COLO668 (cell line): ENCODE data around the gene ACSF3.
"Not testable (repeated sequence)": the region's sequence is repeated elsewhere in the genome, so short reads cannot be mapped to it uniquely, and the experiment has no call there.

Source experiments
- DNase-seq: peaks from one replicate; lab custom pipeline; 2025; ENCODE audit not compliant: unreplicated experiment; lab: John Stamatoyannopoulos, UW

Gene ACSF3

DNA sequence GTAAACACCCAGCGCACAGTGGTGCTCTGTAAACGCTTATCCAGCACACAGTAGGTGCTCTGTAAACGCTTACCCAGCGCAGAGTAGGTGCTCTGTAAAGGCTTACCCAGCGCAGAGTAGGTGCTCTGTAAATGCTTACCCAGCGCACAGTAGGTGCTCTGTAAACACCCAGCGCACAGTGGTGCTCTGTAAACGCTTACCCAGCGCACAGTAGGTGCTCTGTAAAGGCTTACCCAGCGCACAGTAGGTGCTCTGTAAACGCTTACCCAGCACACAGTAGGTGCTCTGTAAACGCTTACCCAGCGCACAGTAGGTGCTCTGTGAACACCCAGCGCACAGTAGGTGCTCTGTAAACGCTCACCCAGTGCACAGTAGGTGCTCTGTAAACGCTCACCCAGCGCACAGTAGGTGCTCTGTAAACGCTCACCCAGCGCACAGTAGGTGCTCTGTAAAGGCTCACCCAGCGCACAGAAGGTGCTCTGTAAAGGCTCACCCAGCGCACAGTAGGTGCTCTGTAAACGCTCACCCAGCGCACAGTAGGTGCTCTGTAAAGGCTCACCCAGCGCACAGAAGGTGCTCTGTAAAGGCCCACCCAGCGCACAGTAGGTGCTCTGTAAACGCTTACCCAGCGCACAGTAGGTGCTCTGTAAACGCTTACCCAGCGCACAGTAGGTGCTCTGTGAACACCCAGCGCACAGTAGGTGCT lies 92.4 kb downstream of the ACSF3 start:
- not testable (repeated sequence) for DNase-seq

DNA sequence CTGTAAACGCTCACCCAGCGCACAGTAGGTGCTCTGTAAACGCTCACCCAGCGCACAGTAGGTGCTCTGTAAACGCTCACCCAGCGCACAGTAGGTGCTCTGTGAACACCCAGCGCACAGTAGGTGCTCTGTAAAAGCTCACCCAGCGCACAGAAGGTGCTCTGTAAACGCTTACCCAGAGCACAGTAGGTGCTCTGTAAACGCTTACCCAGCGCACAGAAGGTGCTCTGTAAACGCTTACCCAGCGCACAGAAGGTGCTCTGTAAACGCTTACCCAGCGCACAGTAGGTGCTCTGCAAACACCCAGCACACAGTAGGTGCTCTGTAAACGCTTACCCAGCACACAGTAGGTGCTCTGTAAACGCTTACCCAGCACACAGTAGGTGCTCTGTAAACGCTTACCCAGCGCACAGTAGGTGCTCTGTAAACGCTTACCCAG lies 93.0 kb downstream of the ACSF3 start:
- not testable (repeated sequence) for DNase-seq

DNA sequence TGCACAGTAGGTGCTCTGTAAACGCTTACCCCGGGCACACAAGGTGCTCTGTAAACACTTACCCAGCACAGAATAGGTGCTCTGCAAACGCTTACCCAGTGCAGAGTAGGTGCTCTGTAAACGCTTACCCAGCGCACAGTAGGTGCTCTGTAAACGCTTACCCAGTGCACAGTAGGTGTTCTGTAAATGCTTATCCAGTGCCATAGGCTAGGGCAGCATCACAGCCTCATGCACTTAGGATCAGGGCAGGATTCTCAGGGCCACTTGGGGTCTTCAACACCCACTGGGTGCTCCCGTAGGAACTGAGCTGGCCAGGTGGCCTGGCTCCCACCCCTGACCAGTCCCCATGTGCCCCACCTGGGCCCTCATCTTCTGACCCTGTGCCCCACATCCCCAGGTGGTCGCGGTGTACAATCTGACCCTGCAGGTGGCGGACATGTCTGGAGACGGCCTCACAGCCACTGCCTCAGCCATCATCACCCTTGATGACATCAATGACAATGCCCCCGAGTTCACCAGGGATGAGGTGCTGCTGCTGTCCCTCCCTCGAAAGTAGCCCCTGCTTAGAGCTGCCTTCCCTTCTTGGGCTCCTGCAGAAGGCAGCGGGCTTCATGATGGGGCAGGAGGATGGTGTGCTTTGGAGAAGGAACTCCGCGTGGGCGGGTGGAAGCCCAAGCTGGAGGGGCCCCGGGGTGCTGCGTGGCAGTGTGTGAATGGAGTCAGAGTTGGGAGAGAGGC lies 93.5 kb downstream of the ACSF3 start:
- no peak for DNase-seq

DNA sequence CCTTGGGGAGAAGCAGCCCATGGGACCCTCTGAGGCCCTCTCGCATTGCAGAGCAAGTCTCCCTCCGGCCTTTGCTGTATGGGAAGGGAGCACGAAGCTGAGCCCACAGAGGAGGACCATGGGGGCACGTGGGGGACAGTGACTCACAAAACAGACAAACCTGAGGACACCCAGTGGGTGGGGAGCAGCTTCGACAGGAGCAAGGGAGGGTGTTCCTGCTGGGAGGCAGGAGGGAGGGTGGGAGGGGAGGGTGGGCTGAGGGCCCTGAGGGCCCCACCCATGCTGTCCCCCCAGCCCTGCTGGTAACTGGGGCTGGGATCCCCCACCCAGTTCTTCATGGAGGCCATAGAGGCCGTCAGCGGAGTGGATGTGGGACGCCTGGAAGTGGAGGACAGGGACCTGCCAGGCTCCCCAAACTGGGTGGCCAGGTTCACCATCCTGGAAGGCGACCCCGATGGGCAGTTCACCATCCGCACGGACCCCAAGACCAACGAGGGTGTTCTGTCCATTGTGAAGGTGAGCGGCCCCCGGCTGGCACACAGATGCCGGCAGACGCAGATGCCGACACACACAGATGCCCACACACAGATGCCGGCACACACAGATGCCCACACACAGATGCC lies 94.2 kb downstream of the ACSF3 start:
- no peak for DNase-seq

DNA sequence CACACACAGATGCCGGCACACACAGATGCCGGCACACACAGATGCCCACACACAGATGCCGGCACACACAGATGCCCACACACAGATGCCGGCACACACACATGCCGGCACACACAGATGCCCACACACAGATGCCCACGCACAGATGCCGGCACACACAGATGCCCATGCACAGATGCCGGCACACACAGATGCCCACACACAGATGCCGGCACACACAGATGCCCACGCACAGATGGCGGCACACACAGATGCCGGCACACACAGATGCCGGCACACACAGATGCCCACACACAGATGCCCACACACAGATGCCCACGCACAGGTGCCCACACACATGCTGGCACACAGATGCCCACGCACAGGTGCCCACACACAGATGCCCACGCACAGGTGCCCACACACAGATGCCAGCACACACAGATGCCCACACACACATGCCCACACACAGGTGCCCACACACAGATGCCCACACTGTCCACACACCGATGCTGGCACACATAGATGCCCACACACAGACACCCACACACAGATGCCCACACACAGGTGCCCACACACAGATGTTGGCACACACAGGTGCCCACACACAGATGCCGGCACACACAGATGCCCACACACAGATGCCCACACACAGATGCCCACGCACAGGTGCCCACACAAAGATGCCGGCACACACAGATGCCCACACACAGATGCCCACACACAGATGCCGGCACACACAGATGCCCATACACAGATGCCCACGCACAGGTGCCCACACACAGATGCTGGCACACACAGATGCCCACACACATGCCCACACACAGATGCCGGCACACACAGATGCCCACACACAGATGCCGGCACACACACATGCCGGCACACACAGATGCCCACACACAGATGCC lies 95.1 kb downstream of the ACSF3 start:
- DNase-seq, result not testable (repeated sequence)

DNA sequence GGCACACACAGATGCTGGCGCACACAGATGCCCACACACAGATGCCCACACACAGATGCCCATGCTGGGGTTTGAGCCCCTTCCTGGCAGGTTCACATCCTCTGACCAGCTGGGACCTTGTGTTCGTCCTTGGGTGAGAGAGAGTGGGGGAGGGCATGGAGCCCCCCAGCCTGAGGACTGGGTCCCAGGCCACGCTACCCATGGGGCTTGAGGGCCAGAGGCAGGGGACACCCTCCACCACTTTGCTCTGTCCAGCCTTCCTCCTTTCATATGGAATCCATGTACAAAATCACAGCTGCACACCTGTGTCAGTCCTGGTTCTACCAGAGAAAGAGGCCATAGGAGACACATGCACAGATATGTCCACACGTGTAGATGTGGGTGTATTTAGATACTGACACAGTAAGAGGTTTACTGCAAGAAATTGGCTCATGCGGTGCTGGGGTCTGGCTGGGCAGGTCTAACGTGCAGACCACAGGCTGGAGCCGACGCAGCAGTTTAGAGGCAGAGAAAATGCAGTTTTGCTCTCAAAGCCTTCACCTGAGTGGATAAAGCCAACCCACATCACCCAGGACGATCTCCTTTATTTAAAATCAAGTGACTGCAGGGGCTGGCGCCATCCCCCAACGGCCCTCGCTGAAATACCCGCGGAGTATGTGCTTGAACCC lies 95.8 kb downstream of the ACSF3 start:
- no peak for DNase-seq

DNA sequence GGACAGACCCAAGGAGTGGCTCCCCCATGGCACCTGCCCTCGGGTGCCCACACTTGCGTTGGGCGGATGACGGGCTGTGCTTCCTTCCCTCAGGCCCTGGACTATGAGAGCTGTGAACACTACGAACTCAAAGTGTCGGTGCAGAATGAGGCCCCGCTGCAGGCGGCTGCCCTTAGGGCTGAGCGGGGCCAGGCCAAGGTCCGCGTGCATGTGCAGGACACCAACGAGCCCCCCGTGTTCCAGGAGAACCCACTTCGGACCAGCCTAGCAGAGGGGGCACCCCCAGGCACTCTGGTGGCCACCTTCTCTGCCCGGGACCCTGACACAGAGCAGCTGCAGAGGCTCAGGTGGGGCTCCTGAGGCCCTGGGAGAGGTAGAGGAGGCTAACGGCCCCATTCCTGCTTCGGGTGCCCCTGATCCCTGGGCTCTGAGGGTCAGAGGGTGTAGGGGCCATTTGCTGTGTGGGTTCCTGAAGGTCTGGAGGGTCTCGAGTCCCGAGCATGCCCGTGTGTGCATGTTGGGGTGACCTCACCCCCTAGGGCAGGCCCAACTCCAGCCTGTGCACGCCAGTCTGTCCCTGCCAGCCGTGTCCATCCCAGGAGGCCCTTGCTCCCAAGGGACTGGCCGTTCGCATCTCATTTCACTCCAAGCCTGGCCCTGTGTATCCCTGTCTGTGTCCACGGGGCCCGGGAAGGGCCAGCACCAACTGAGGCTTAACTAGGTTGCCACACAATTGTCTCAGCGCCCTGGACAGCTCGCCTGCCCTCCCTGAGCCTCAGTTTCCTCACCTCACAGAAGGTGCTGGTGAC lies 96.7 kb downstream of the ACSF3 start:
- no peak for DNase-seq

DNA sequence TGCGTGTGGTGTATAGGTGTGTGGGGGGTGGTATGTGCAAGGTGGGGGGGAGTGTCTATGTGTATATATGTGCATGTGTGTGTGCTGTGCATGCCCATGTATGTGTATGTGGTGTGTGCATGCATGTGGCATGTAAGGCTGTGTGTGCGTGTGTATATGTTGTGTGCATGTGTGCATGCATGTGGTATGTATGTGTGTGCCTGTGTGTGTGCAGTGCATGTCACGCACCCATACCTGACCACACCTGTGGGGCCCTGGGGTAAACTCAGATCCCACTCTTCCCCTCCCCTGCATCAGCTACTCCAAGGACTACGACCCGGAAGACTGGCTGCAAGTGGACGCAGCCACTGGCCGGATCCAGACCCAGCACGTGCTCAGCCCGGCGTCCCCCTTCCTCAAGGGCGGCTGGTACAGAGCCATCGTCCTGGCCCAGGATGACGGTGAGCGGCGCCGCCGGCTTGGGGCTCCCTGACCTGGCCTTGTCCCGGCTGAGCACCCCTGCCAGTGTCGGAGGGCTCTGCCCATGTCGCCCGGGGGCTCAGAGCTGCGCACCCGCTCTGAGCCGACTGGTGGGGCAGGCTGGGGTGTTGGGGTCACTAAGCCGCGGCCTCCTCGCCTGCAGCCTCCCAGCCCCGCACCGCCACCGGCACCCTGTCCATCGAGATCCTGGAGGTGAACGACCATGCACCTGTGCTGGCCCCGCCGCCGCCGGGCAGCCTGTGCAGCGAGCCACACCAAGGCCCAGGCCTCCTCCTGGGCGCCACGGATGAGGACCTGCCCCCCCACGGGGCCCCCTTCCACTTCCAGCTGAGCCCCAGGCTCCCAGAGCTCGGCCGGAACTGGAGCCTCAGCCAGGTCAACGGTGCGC lies 97.6 kb downstream of the ACSF3 start:
- no peak for DNase-seq

DNA sequence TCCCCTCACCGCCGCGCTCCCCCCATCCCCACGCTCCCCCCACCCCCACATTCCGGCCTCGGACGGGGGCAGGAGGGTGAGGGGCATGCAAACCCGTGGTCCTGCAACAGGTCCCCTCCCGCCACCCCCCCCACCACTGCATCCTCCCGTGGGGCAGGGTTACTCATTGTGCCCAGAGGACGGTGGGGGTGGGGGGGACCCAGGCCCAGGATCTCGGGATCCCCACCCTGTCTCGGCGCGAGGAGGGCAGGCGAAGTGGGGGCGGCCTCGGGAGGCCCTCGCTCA lies 98.2 kb downstream of the ACSF3 start:
- DNase-seq, result no peak

DNA sequence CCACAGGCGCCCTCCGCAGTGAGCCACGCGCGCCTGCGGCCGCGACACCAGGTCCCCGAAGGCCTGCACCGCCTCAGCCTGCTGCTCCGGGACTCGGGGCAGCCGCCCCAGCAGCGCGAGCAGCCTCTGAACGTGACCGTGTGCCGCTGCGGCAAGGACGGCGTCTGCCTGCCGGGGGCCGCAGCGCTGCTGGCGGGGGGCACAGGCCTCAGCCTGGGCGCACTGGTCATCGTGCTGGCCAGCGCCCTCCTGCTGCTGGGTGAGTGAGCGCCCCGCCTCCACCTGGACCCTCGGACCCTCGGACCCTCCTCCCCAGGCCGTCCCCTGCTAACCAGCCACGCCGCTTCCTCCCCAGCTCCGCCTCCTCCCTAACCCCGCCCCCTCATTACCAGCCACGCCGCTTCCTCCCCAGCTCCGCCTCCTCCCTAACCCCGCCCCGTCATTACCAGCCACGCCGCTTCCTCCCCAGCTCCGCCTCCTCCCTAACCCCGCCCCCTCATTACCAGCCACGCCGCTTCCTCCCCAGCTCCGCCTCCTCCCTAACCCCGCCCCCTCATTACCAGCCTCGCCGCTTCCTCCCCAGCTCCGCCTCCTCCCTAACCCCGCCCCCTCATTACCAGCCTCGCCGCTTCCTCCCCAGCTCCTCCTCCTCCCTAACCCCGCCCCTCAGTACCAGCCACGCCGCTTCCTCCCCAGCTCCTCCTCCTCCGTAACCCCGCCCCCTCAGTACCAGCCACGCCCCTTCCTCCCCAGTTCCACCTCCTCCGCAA lies 98.7 kb downstream of the ACSF3 start:
- peak; percentile 71 for DNase-seq

DNA sequence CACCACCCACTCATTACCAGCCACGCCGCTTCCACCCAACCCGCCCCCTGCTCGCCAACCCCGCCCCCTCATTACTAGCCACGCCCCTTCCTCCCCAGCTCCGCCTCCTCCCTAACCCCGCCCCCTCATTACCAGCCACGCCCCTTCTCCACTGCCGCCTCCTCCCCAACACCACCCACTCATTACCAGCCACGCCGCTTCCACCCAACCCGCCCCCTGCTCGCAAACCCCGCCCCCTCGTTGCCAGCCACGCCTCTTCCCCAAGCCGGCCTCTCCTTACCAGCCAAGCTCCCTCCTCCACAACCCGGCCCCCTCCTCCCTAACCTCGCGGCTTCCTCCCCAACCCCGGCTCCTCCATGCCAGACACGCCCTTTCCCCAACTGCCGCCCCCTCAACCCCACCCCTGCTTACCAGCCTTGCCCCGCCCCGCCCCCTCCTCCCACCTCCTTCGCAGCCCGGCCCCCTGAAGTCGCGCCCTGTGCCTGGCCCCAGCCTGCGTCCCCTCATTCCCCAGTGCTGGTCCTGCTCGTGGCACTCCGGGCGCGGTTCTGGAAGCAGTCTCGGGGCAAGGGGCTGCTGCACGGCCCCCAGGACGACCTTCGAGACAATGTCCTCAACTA lies 99.4 kb downstream of the ACSF3 start:
- no peak for DNase-seq

DNA sequence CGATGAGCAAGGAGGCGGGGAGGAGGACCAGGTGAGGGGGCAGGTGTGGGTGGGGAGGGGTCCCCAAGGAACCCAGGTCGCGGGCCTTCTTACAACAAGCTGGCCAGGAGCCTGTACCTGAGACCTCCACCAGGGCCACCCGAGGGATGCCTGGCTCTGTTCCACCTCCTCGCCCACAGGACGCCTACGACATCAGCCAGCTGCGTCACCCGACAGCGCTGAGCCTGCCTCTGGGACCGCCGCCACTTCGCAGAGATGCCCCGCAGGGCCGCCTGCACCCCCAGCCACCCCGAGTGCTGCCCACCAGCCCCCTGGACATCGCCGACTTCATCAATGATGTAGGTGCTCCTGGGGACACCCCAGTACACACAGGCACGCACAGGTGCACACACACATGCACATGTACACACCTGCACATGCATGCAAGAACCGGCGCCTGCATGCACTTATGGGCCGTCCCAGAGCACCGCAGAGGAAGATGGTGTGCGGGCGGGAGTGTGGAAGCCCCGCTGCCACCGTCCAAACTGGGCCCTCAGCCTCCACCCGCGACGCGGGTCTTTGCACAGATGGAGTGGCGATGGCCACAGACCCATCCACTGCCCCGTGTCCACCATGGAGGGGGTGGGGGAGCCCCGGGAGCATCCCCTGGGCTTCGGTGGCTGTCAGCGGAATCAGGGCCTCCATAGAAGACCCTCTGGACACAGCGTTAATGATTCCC lies 100.1 kb downstream of the ACSF3 start:
- no peak for DNase-seq

DNA sequence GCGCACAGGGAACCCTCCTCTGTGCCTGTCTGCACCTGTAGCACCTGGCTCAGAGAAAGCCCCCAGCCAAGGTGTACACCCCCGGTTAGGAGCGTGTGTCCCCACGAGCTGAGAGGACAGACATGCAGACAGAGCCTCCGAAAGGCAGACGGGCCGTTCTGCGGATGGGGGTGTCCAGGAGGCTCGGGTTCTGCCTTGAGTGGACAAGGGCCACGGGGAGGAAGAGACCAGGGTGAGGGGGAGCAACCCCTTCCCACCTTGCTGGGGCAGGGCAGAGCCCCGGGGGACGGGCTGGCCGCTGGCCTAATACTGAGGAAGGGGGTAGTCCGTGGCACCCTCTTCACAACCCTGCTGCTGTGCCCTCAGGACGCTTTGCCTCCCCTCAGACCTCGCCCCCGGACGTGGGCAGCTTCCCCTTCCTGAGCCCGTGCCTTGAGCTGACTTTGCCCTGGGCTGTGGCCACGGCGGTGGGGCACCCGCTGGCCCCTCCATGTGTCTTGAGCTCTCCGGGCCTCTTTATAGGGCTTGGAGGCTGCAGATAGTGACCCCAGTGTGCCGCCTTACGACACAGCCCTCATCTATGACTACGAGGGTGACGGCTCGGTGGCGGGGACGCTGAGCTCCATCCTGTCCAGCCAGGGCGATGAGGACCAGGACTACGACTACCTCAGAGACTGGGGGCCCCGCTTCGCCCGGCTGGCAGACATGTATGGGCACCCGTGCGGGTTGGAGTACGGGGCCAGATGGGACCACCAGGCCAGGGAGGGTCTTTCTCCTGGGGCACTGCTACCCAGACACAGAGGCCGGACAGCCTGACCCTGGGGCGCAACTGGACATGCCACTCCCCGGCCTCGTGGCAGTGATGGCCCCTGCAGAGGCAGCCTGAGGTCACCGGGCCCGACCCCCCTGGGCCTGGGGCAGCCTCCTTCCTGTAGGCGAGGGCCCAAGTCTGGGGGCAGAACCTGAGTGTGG lies 101.0 kb downstream of the ACSF3 start:
- DNase-seq, result no peak

DNA sequence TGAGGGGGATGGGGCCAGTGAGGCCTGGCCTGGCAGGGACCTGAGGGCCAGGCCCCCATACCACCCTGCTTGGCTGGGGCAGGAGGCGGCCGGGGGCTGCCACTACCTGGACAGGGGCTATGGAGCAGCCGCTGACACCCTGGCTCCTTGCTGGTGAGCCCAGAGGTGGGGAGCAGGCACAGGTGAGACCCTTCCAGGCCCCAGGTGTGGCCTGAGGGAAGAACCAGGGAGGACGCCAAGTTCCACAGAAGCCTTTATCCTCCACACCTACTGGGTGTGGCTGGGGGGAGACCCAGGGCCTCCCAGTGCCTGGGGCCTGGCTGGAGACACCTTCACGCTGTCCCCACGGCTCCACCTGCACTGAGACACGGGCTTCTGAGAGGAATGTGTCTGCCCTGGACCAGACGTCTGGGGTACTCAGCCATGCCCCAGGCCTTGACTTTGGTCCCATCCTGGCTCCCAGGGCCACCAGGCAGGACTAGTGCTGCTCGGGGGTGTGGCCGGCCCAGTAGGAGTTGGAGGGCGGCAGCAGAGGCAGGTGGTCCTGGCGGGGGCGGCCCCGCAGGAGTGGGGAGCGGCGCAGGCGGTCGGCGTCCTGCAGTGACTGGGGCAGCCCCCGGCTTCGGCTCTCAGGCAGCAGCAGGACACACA lies 102.0 kb downstream of the ACSF3 start:
- DNase-seq, result no peak

DNA sequence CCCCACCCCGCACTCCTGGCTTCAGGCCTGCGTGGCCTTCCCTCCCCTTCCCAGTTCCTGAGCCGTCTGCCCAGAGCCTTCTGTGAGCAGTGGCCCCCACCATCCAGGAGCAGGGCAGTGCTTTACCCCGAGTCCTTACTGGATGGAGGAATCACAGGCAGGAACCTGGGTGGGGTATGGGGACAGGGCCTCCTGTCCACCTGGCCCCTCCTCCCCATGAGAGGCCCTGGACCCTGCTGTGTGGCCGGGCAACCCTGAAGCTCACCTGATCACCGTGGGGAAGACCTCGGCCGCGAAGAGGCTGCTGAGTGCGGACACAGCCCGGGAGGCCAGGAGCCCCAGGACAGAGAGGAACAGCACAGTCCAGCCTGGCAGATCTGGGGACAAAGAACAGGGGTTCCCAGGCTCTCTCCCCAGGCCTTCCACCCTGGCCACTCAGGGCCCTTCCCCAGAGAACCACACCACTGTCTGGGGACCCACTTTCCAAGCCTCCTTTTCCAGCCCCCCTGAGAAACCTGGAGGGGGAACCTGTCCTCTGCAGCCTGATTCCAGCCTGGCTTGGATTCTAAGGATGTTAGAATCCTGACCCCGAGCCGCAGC lies 103.5 kb downstream of the ACSF3 start:
- DNase-seq, result no peak
